ENCODE measurements around the gene C17orf67.
"Not testable (repeated sequence)": the region's sequence is repeated elsewhere in the genome, so short reads cannot be mapped to it uniquely, and the experiment has no call there.

C17orf67 gene

GRCh38 chr17:56770427-56770826, 63.3 kb downstream of the C17orf67 start:
- DNase-seq, result no peak

GRCh38 chr17:56765449-56765848, 68.3 kb downstream of the C17orf67 start:
- DNase-seq, result no peak

- no peak for DNase-seq
These were observed 70.7 kb downstream of the C17orf67 start for GRCh38 chr17:56762988-56763387.

- DNase-seq, result no peak
These were observed 71.6 kb downstream of the C17orf67 start for GRCh38 chr17:56762144-56762543.

GRCh38 chr17:56761387-56761786, 72.3 kb downstream of the C17orf67 start:
- DNase-seq, result no peak

- not testable (repeated sequence) for DNase-seq
These were observed 76.1 kb downstream of the C17orf67 start for GRCh38 chr17:56757611-56758010.

GRCh38 chr17:56756536-56756935, 77.2 kb downstream of the C17orf67 start:
- no peak for DNase-seq

- no peak for DNase-seq
These were observed 78.4 kb downstream of the C17orf67 start for GRCh38 chr17:56755310-56755709.

- no peak for DNase-seq
These were observed 79.1 kb downstream of the C17orf67 start for GRCh38 chr17:56754523-56755208.

GRCh38 chr17:56752263-56752836, 81.4 kb downstream of the C17orf67 start:
- no peak for DNase-seq

GRCh38 chr17:56751145-56751738, 82.5 kb downstream of the C17orf67 start:
- DNase-seq, result no peak

GRCh38 chr17:56744721-56745120, 89.0 kb downstream of the C17orf67 start:
- DNase-seq, result no peak

- no peak for DNase-seq
These were observed 91.1 kb downstream of the C17orf67 start for GRCh38 chr17:56742601-56743000.
